Loucy (cell line): ENCODE measurements around the gene TTC6.

Source experiments
- H2AFZ ChIP-seq: fragments of 200-600 bp; sonication (generic); 2 replicates; pipeline ENCODE4 v1.6.0; 2016; ENCODE audit warnings: antibody characterized with exemption, mild to moderate bottlenecking, low read length, moderate library complexity
- H3F3A ChIP-seq: fragments of 200-600 bp; 2 replicates; pipeline ENCODE4 v1.6.0; 2016; ENCODE audit warnings: antibody characterized with exemption, low read depth, mild to moderate bottlenecking
- H3K27me3 ChIP-seq: fragments of 200-600 bp; sonication (generic); 2 replicates; pipeline ENCODE4 v1.6.1; 2014; ENCODE audit warnings: low read length, mild to moderate bottlenecking; ENCODE audit not compliant: insufficient read depth, poor library complexity, severe bottlenecking
- H3K36me3 ChIP-seq: fragments of 200-600 bp; sonication (generic); 2 replicates; pipeline ENCODE4 v1.6.1; 2016; ENCODE audit warnings: low read length; ENCODE audit not compliant: insufficient read depth
- H3K4me1 ChIP-seq: fragments of 200-600 bp; sonication (generic); 2 replicates; pipeline ENCODE4 v1.5.1; 2014; ENCODE audit warnings: low read length, mild to moderate bottlenecking; ENCODE audit not compliant: insufficient read depth, poor library complexity, severe bottlenecking
- H3K4me2 ChIP-seq: fragments of 200-600 bp; sonication (generic); 2 replicates; pipeline ENCODE4 v1.6.0; 2014; ENCODE audit warnings: antibody characterized with exemption, low read length, low read depth, mild to moderate bottlenecking; ENCODE audit not compliant: poor library complexity, severe bottlenecking
- H3K4me3 ChIP-seq: fragments of 200-600 bp; sonication (generic); 2 replicates; pipeline ENCODE4 v1.5.1; 2014; ENCODE audit warnings: low read length, mild to moderate bottlenecking, mixed read lengths; ENCODE audit not compliant: poor library complexity, severe bottlenecking
- H3K79me2 ChIP-seq: fragments of 200-600 bp; sonication (generic); 2 replicates; pipeline ENCODE4 v1.6.1; 2014; ENCODE audit warnings: low read length; ENCODE audit not compliant: insufficient read depth
- H3K9ac ChIP-seq: fragments of 200-600 bp; sonication (generic); 2 replicates; pipeline ENCODE4 v1.6.0; 2014; ENCODE audit warnings: mild to moderate bottlenecking, low read depth, low read length, moderate library complexity; ENCODE audit not compliant: poor library complexity, severe bottlenecking
- H3K9me2 ChIP-seq: fragments of 200-600 bp; sonication (generic); replicated peaks from 2 replicates; pipeline ENCODE4 v1.6.1; 2016; ENCODE audit warnings: low read depth, low read length, mixed read lengths
- H3K9me3 ChIP-seq: fragments of 200-600 bp; sonication (generic); 2 replicates; pipeline ENCODE4 v1.6.1; 2014; ENCODE audit warnings: mild to moderate bottlenecking, antibody characterized with exemption, low read length, low read depth; ENCODE audit not compliant: insufficient read depth
- H4K20me1 ChIP-seq: fragments of 200-600 bp; sonication (generic); 2 replicates; pipeline ENCODE4 v1.6.0; 2014; ENCODE audit warnings: antibody characterized with exemption, low read length, mild to moderate bottlenecking; ENCODE audit not compliant: insufficient read depth, poor library complexity, severe bottlenecking
- CTCF ChIP-seq: fragments of 200-600 bp; sonication (generic); conservative IDR thresholded peaks from 2 replicates; pipeline ENCODE4 v1.5.1; 2014; ENCODE audit warnings: mild to moderate bottlenecking, antibody characterized with exemption, low read length
- EZH2phosphoT487 ChIP-seq: fragments of 200-600 bp; IDR thresholded peaks from 2 replicates; pipeline ENCODE4 v1.6.1; 2018; ENCODE audit warnings: antibody characterized with exemption, mild to moderate bottlenecking, moderate library complexity, borderline replicate concordance

TTC6 gene

GRCh38 chr14:37596790-37597472, 1.5 kb downstream of the TTC6 start:
- Histone ChIP-seq H3K9me2 (no peaks in the 10 kb centered on the region), H3K4me2 (no peak overlapping the region), H3K4me1 (no peaks in the 10 kb centered on the region), H3K9me3 (no peaks in the 10 kb centered on the region), H3K36me3 (no peaks in the 10 kb centered on the region), H4K20me1 (no peaks in the 10 kb centered on the region), H3F3A (no peaks in the 10 kb centered on the region), H3K4me3 (no peak overlapping the region), H2AFZ (no peak overlapping the region), H3K9ac (no peak overlapping the region), H3K27me3 (no peaks in the 10 kb centered on the region), H3K79me2 (no peaks in the 10 kb centered on the region)
- TF ChIP-seq EZH2phosphoT487, result no peak
- TF ChIP-seq CTCF, result no peak

- Histone ChIP-seq H2AFZ (no peak overlapping the region), H3K36me3 (no peaks in the 10 kb centered on the region), H3K4me1 (no peaks in the 10 kb centered on the region), H3K79me2 (no peaks in the 10 kb centered on the region), H3K27me3 (no peaks in the 10 kb centered on the region), H3K4me2 (no peak overlapping the region), H4K20me1 (no peaks in the 10 kb centered on the region), H3K9ac (no peak overlapping the region), H3K4me3 (no peak overlapping the region), H3K9me3 (no peaks in the 10 kb centered on the region), H3F3A (no peaks in the 10 kb centered on the region), H3K9me2 (no peaks in the 10 kb centered on the region)
- no peak for TF ChIP-seq CTCF
- no peak for TF ChIP-seq EZH2phosphoT487
These were observed 2.1 kb downstream of the TTC6 start for GRCh38 chr14:37597538-37597913.

GRCh38 chr14:37597914-37598746, 2.7 kb downstream of the TTC6 start:
- no peak overlapping the region for H3K4me3 ChIP-seq
- no peak overlapping the region for H3K4me2 ChIP-seq
- TF ChIP-seq CTCF, result no peak
- no peak for TF ChIP-seq EZH2phosphoT487
- H2AFZ ChIP-seq, result no peak overlapping the region
- no peaks in the 10 kb centered on the region for H3F3A ChIP-seq
- no peaks in the 10 kb centered on the region for H3K9me3 ChIP-seq
- no peaks in the 10 kb centered on the region for H3K79me2 ChIP-seq
- H3K27me3 ChIP-seq, result no peaks in the 10 kb centered on the region
- no peaks in the 10 kb centered on the region for H3K9me2 ChIP-seq
- no peaks in the 10 kb centered on the region for H3K36me3 ChIP-seq
- no peaks in the 10 kb centered on the region for H4K20me1 ChIP-seq
- H3K9ac ChIP-seq, result no peak overlapping the region
- no peaks in the 10 kb centered on the region for H3K4me1 ChIP-seq
